Transverse colon (tissue), 4 donors: ENCODE data around the gene SERP2.

Source experiments
- EP300 ChIP-seq: sonication (generic); formaldehyde crosslinking; IDR thresholded peaks from one replicate; pipeline ENCODE4 v1.6.1; 2017; ENCODE audit warnings: antibody characterized with exemption, low read depth
- POLR2A ChIP-seq: fragments of 450-650 bp; IDR thresholded peaks from one replicate; pipeline ENCODE4 v1.6.1; 2016; ENCODE audit warnings: antibody characterized with exemption, mild to moderate bottlenecking, moderate library complexity
- POLR2AphosphoS5 ChIP-seq, 3 donors: sonication (generic); formaldehyde crosslinking; IDR thresholded peaks; one replicate each; pipeline ENCODE4 v1.6.1; 2016; ENCODE audit warnings: antibody characterized with exemption in 3 of 3
- TF ChIP-seq, protein P1 (sequence below), 5 experiments: fragments of 200-600 bp in 3 of 5; fragments of 450-650 bp in 2 of 5; sonication (generic) in 3 of 5; IDR thresholded peaks; 1 replicate in 2 of 5; 2 replicates in 3 of 5; pipeline ENCODE4 v1.5.1; 2016 to 2017; ENCODE audit warnings: antibody characterized with exemption in 5 of 5, inconsistent platforms in 3 of 5, mild to moderate bottlenecking in 2 of 5, moderate library complexity in 1 of 5

GRCh38 chr13:44439452-44440024, 65.9 kb downstream of the SERP2 start:
- TF ChIP-seq, protein P1, sequence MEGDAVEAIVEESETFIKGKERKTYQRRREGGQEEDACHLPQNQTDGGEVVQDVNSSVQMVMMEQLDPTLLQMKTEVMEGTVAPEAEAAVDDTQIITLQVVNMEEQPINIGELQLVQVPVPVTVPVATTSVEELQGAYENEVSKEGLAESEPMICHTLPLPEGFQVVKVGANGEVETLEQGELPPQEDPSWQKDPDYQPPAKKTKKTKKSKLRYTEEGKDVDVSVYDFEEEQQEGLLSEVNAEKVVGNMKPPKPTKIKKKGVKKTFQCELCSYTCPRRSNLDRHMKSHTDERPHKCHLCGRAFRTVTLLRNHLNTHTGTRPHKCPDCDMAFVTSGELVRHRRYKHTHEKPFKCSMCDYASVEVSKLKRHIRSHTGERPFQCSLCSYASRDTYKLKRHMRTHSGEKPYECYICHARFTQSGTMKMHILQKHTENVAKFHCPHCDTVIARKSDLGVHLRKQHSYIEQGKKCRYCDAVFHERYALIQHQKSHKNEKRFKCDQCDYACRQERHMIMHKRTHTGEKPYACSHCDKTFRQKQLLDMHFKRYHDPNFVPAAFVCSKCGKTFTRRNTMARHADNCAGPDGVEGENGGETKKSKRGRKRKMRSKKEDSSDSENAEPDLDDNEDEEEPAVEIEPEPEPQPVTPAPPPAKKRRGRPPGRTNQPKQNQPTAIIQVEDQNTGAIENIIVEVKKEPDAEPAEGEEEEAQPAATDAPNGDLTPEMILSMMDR (IDR thresholded peaks at IDR 0.05): no peak
- no peak for TF ChIP-seq EP300
- no peak for TF ChIP-seq POLR2AphosphoS5 (IDR thresholded peaks at IDR 0.05)
- no peak for TF ChIP-seq POLR2A
